WTC11 (cell line): ENCODE data around the gene LMF1. TPM values are rescaled to one million over a fixed set of nuclear protein-coding genes. Genes with fewer than 3 reads are reported as not detected.

Experiments
- ATAC-seq: fragments of 200-7000 bp; cut with Tn5 transposase; 2 replicates; pipeline ENCODE4 v1.10.0; 2021; ENCODE audit warnings: mild to moderate bottlenecking, moderate library complexity
- CTCF ChIA-PET: fragments of 300-600 bp; sonication (Branson Sonifier 250); formaldehyde crosslinking; loops from one replicate; lab custom pipeline; 2021; ENCODE audit warnings: antibody characterized with exemption; lab: Charles Lee
- POLR2A ChIA-PET: fragments of 350-600 bp; sonication (Branson Sonifier 250); formaldehyde crosslinking; loops from one replicate; lab custom pipeline; 2021; ENCODE audit warnings: antibody characterized with exemption; lab: Charles Lee
- DNase-seq: peaks from one replicate; pipeline ENCODE4 v3.0.0; 2021; ENCODE audit warnings: low spot score
- H3K27ac Mint-ChIP-seq: 2 replicates; pipeline ENCODE4 v1.8.0; 2021; ENCODE audit warnings: mixed read lengths
- H3K27me3 Mint-ChIP-seq: 2 replicates; pipeline ENCODE4 v1.8.0; 2021; ENCODE audit warnings: low read depth, mild to moderate bottlenecking, moderate library complexity, mixed read lengths
- H3K36me3 Mint-ChIP-seq: 2 replicates; pipeline ENCODE4 v1.8.0; 2021; ENCODE audit warnings: mixed read lengths
- H3K4me1 Mint-ChIP-seq: 2 replicates; pipeline ENCODE4 v1.8.0; 2022; ENCODE audit warnings: mixed read lengths
- H3K4me3 Mint-ChIP-seq: 2 replicates; pipeline ENCODE4 v1.8.0; 2021; ENCODE audit warnings: mild to moderate bottlenecking, moderate library complexity, mixed read lengths
- H3K9me3 Mint-ChIP-seq: 2 replicates; pipeline ENCODE4 v1.8.0; 2021; ENCODE audit warnings: mixed read lengths
- AFF4 ChIP-seq: sonication (generic); formaldehyde crosslinking; IDR thresholded peaks from 2 replicates; pipeline ENCODE4 v1.8.1; 2023; ENCODE audit warnings: mild to moderate bottlenecking, missing genetic modification reagents, borderline replicate concordance
- AR ChIP-seq: fragments of 250-450 bp; sonication (Bioruptor Pico); IDR thresholded peaks from 2 replicates; pipeline ENCODE4 v1.9.0; 2021; ENCODE audit warnings: mild to moderate bottlenecking
- ATF3 ChIP-seq: sonication (generic); formaldehyde crosslinking; conservative IDR thresholded peaks from 2 replicates; pipeline ENCODE4 v1.8.1; 2022; ENCODE audit warnings: mild to moderate bottlenecking, missing genetic modification reagents
- FOXJ3 ChIP-seq: sonication (generic); formaldehyde crosslinking; IDR thresholded peaks from 2 replicates; pipeline ENCODE4 v1.9.0; 2021; ENCODE audit warnings: missing genetic modification reagents, mild to moderate bottlenecking, borderline replicate concordance
- GRHL2 ChIP-seq: fragments of 250-450 bp; sonication (Bioruptor Pico); IDR thresholded peaks from 2 replicates; pipeline ENCODE4 v1.8.0; 2022; ENCODE audit warnings: mild to moderate bottlenecking, moderate library complexity; ENCODE audit not compliant: insufficient replicate concordance, severe bottlenecking
- KAT7 ChIP-seq: sonication (generic); formaldehyde crosslinking; IDR thresholded peaks from 2 replicates; pipeline ENCODE4 v1.8.1; 2023; ENCODE audit warnings: missing genetic modification reagents, mild to moderate bottlenecking, borderline replicate concordance
- MLX ChIP-seq: sonication (generic); formaldehyde crosslinking; IDR thresholded peaks from 2 replicates; pipeline ENCODE4 v1.8.1; 2023; ENCODE audit warnings: mild to moderate bottlenecking, missing genetic modification reagents, moderate library complexity
- NR1H2 ChIP-seq: sonication (generic); formaldehyde crosslinking; IDR thresholded peaks from 2 replicates; pipeline ENCODE4 v1.9.0; 2021; ENCODE audit warnings: mild to moderate bottlenecking, moderate library complexity, missing genetic modification reagents
- OVOL2 ChIP-seq: fragments of 250-450 bp; sonication (Bioruptor Pico); IDR thresholded peaks from 2 replicates; pipeline ENCODE4 v1.9.0; 2021; ENCODE audit warnings: mild to moderate bottlenecking, borderline replicate concordance
- RORB ChIP-seq: fragments of 250-450 bp; sonication (Bioruptor Pico); IDR thresholded peaks from 2 replicates; pipeline ENCODE4 v1.9.0; 2021; ENCODE audit warnings: mild to moderate bottlenecking
- TCF7 ChIP-seq: sonication (generic); formaldehyde crosslinking; IDR thresholded peaks from 2 replicates; pipeline ENCODE4 v1.8.0; 2022; ENCODE audit warnings: mild to moderate bottlenecking, low read depth, missing genetic modification reagents, moderate library complexity
- TEAD1 ChIP-seq: sonication (generic); formaldehyde crosslinking; IDR thresholded peaks from 2 replicates; pipeline ENCODE4 v1.8.0; 2022; ENCODE audit warnings: mild to moderate bottlenecking, missing genetic modification reagents
- TEAD4 ChIP-seq: sonication (generic); formaldehyde crosslinking; IDR thresholded peaks from 2 replicates; pipeline ENCODE4 v1.8.0; 2022; ENCODE audit warnings: mild to moderate bottlenecking, missing genetic modification reagents
- USF1 ChIP-seq: sonication (generic); formaldehyde crosslinking; IDR thresholded peaks from 2 replicates; pipeline ENCODE4 v1.8.0; 2022; ENCODE audit warnings: mild to moderate bottlenecking, missing genetic modification reagents
- ZNF219 ChIP-seq: sonication (generic); formaldehyde crosslinking; IDR thresholded peaks from 2 replicates; pipeline ENCODE4 v1.8.0; 2023; ENCODE audit warnings: missing genetic modification reagents, mild to moderate bottlenecking, borderline replicate concordance
- ZNF317 ChIP-seq: sonication (generic); formaldehyde crosslinking; IDR thresholded peaks from 2 replicates; pipeline ENCODE4 v1.8.1; 2023; ENCODE audit warnings: low read depth, mild to moderate bottlenecking, moderate library complexity, missing genetic modification reagents, borderline replicate concordance
- total RNA-seq: library from RNA; stranded (reverse); gene quantifications from 3 replicates; pipeline ENCODE4 v1.2.3, GENCODE V29; 2021

The LMF1 gene
- total RNA-seq, 1 experiment from 2014 or later, result 10.5 TPM

GRCh38 chr16:1014771-1015495, 44.1 kb upstream of the LMF1 start:
- no peaks in the 10 kb centered on the region for H3K27me3 Mint-ChIP-seq
- DNase-seq (no peak), ATAC-seq (no peak)
- TF ChIP-seq AFF4 (CRISPR knock-in tag) (no peak), KAT7 (CRISPR knock-in tag) (no peak), MLX (CRISPR knock-in tag) (no peak), OVOL2 (no peak), TCF7 (CRISPR knock-in tag) (no peak), TEAD1 (CRISPR knock-in tag) (no peak), TEAD4 (CRISPR knock-in tag) (no peak), ATF3 (CRISPR knock-in tag) (no peak), NR1H2 (CRISPR knock-in tag) (no peak), FOXJ3 (CRISPR knock-in tag) (no peak)
- H3K4me3 Mint-ChIP-seq, result no peak overlapping the region
- no peaks in the 10 kb centered on the region for H3K4me1 Mint-ChIP-seq
- ChIA-PET POLR2A (interaction anchor here (0.6 kb wide), 1 partner anchor 9 kb away, joined by 5 read pairs; no protein-coding TSS in a partner anchor), CTCF (interaction anchor here (1.3 to 1.8 kb wide), 2 partner anchors 41 to 42 kb away, joined by 5 to 7 read pairs; no protein-coding TSS in a partner anchor)
- H3K9me3 Mint-ChIP-seq, result no peaks in the 10 kb centered on the region
- H3K27ac Mint-ChIP-seq, result no peak overlapping the region
- no peaks in the 10 kb centered on the region for H3K36me3 Mint-ChIP-seq

GRCh38 chr16:1014221-1014620, 43.4 kb upstream of the LMF1 start:
- no peak for TF ChIP-seq ATF3 (CRISPR knock-in tag)
- no peak for TF ChIP-seq GRHL2 (CRISPR knock-in tag)
- TF ChIP-seq ZNF219 (CRISPR knock-in tag), result no peak
- TF ChIP-seq RORB, result no peak
- no peak for TF ChIP-seq ZNF317 (CRISPR knock-in tag)
- no peak for TF ChIP-seq AR (CRISPR knock-in tag)
- TF ChIP-seq USF1 (CRISPR knock-in tag), result no peak
- TF ChIP-seq, all 79 proteins: peak for 0
- Mint-ChIP-seq H3K4me3 (no peak overlapping the region), H3K9me3 (no peaks in the 10 kb centered on the region), H3K27ac (no peak overlapping the region), H3K27me3 (no peaks in the 10 kb centered on the region), H3K4me1 (no peaks in the 10 kb centered on the region), H3K36me3 (no peaks in the 10 kb centered on the region)
- ChIA-PET POLR2A (no interaction called here), CTCF (interaction anchor here (1.8 kb wide), 1 partner anchor 41 kb away, joined by 5 read pairs; no protein-coding TSS in a partner anchor)
- no peak for ATAC-seq
- DNase-seq, result no peak
